IMR-90 (cell line): Measurements from ENCODE around the gene MCF2L2. TPM values are rescaled to one million over a fixed set of nuclear protein-coding genes. Genes with fewer than 3 reads are reported as not detected.

ENCODE experiments used
- ATAC-seq: fragments of 200-7000 bp; cut with Tn5 transposase; 2 replicates; pipeline ENCODE4 v1.9.1; 2020; ENCODE audit warnings: low read depth, mild to moderate bottlenecking, moderate library complexity
- BruUV-seq: library from RNA; stranded (reverse); fragments of 400-500 nt; replicated peaks from 2 replicates; lab custom pipeline; 2021; lab: Mats Ljungman, UMichigan
- CTCF ChIA-PET: fragments of 300-600 bp; formaldehyde crosslinking; extraction: SDS; loops from one replicate; lab custom pipeline; 2021; ENCODE audit warnings: antibody characterized with exemption; lab: Yijun Ruan, JAX
- POLR2A ChIA-PET: fragments of 300-600 bp; sonication (Branson Sonifier 250); formaldehyde crosslinking; loops from one replicate; lab custom pipeline; 2022; ENCODE audit warnings: antibody characterized with exemption; ENCODE audit not compliant: unreplicated experiment; lab: Charles Lee
- DNase-seq: peaks from one replicate; pipeline ENCODE4 v3.0.0; 2013
- H2AFZ ChIP-seq: replicated peaks from 2 replicates; pipeline ENCODE3; 2013; ENCODE audit warnings: low read length, mild to moderate bottlenecking; ENCODE audit not compliant: poor library complexity
- H2AK5ac ChIP-seq: 2 replicates; pipeline ENCODE4 v1.6.1; 2013; ENCODE audit warnings: low read depth, low read length, inconsistent platforms
- H2AK9ac ChIP-seq: replicated peaks from 2 replicates; pipeline ENCODE3; 2013; ENCODE audit warnings: mild to moderate bottlenecking, low read depth, low read length, moderate library complexity; ENCODE audit not compliant: poor library complexity
- H2BK120ac ChIP-seq: 2 replicates; pipeline ENCODE4 v1.6.1; 2013; ENCODE audit warnings: low read depth, low read length, inconsistent platforms
- H2BK15ac ChIP-seq: 3 replicates; pipeline ENCODE4 v1.6.1; 2013; ENCODE audit warnings: low read depth, low read length, inconsistent platforms
- H2BK20ac ChIP-seq: 2 replicates; pipeline ENCODE4 v1.6.1; 2013; ENCODE audit warnings: low read depth, mild to moderate bottlenecking, inconsistent platforms, low read length, moderate library complexity
- H2BK5ac ChIP-seq: 2 replicates; pipeline ENCODE4 v1.6.1; 2013; ENCODE audit warnings: mild to moderate bottlenecking, low read depth, low read length, inconsistent platforms; ENCODE audit not compliant: poor library complexity, severe bottlenecking
- H3K14ac ChIP-seq: replicated peaks from 2 replicates; pipeline ENCODE4 v1.6.1; 2013; ENCODE audit warnings: low read depth, low read length, inconsistent platforms
- H3K18ac ChIP-seq: 2 replicates; pipeline ENCODE4 v1.6.1; 2013; ENCODE audit warnings: low read depth, low read length, control low read depth
- H3K23ac ChIP-seq: 2 replicates; pipeline ENCODE4 v1.6.1; 2013; ENCODE audit warnings: low read depth, low read length, inconsistent platforms
- H3K27ac ChIP-seq: 2 replicates; pipeline ENCODE4 v1.5.1; 2013; ENCODE audit warnings: mild to moderate bottlenecking, control low read depth, low read length; ENCODE audit not compliant: insufficient read depth
- H3K27me3 ChIP-seq: 2 replicates; pipeline ENCODE4 v1.6.1; 2013; ENCODE audit warnings: low read length; ENCODE audit not compliant: control insufficient read depth, insufficient read depth
- H3K36me3 ChIP-seq: 2 replicates; pipeline ENCODE4 v1.6.1; 2013; ENCODE audit warnings: low read length, mixed read lengths; ENCODE audit not compliant: control insufficient read depth, insufficient read depth
- H3K4ac ChIP-seq: 2 replicates; pipeline ENCODE4 v1.6.1; 2013; ENCODE audit warnings: low read depth, low read length, inconsistent platforms
- H3K4me1 ChIP-seq: 2 replicates; pipeline ENCODE4 v1.6.1; 2013; ENCODE audit warnings: low read length, mixed read lengths; ENCODE audit not compliant: control insufficient read depth, insufficient read depth
- H3K4me2 ChIP-seq: 2 replicates; pipeline ENCODE4 v1.6.1; 2013; ENCODE audit warnings: low read depth, mild to moderate bottlenecking, control low read depth, low read length, moderate library complexity
- H3K4me3 ChIP-seq: 2 replicates; pipeline ENCODE4 v1.5.1; 2013; ENCODE audit warnings: low read depth, mild to moderate bottlenecking, control low read depth, low read length, moderate library complexity; ENCODE audit not compliant: insufficient read depth
- H3K56ac ChIP-seq: 2 replicates; pipeline ENCODE4 v1.6.1; 2013; ENCODE audit warnings: low read length, inconsistent platforms; ENCODE audit not compliant: insufficient read depth; ENCODE audit errors: extremely low read depth
- H3K79me1 ChIP-seq, 2 experiments: 2 replicates each; pipeline ENCODE4 v1.6.1; 2013; ENCODE audit warnings: low read length in 2 of 2, inconsistent platforms in 1 of 2, low read depth in 1 of 2
- H3K9ac ChIP-seq: 2 replicates; pipeline ENCODE4 v1.6.1; 2013; ENCODE audit warnings: low read depth, low read length, control low read depth
- H3K9me1 ChIP-seq: 2 replicates; pipeline ENCODE4 v1.6.1; 2013; ENCODE audit warnings: low read length, inconsistent platforms; ENCODE audit not compliant: insufficient read depth
- H3K9me3 ChIP-seq: 2 replicates; pipeline ENCODE4 v1.6.1; 2013; ENCODE audit warnings: low read length; ENCODE audit not compliant: control insufficient read depth, insufficient read depth
- H4K20me1 ChIP-seq: 2 replicates; pipeline ENCODE4 v1.6.1; 2013; ENCODE audit warnings: low read length, inconsistent platforms; ENCODE audit not compliant: insufficient read depth
- H4K5ac ChIP-seq: 2 replicates; pipeline ENCODE4 v1.6.1; 2013; ENCODE audit warnings: mild to moderate bottlenecking, low read depth, low read length, control low read depth
- H4K8ac ChIP-seq, 2 experiments: 2 replicates each; pipeline ENCODE4 v1.6.1; 2013; ENCODE audit warnings: low read depth in 2 of 2, low read length in 2 of 2, control low read depth in 1 of 2, inconsistent platforms in 1 of 2
- H4K91ac ChIP-seq: 2 replicates; pipeline ENCODE4 v1.6.1; 2013; ENCODE audit warnings: low read depth, low read length, inconsistent platforms; ENCODE audit not compliant: insufficient read depth
- BHLHE40 ChIP-seq: fragments of 150-350 bp; IDR thresholded peaks from 2 replicates; pipeline ENCODE4 v1.6.1; 2016; ENCODE audit warnings: mild to moderate bottlenecking, low read depth, low read length
- CEBPB ChIP-seq: IDR thresholded peaks from 2 replicates; pipeline ENCODE4 v1.6.1; 2012; ENCODE audit warnings: low read depth, low read length, improper control_type of control experiment
- CHD1 ChIP-seq: IDR thresholded peaks from 2 replicates; pipeline ENCODE4 v1.6.1; 2012; ENCODE audit warnings: low read depth, low read length, improper control_type of control experiment
- FOS ChIP-seq: fragments of 150-350 bp; IDR thresholded peaks from 2 replicates; pipeline ENCODE4 v1.6.1; 2016; ENCODE audit warnings: low read depth, low read length
- MAFK ChIP-seq: IDR thresholded peaks from 2 replicates; pipeline ENCODE4 v1.6.1; 2012; ENCODE audit warnings: low read depth, low read length, improper control_type of control experiment
- MXI1 ChIP-seq: IDR thresholded peaks from 2 replicates; pipeline ENCODE4 v1.6.1; 2012; ENCODE audit warnings: low read depth, mild to moderate bottlenecking, low read length, moderate library complexity, borderline replicate concordance
- NFE2L2 ChIP-seq: fragments of 150-350 bp; IDR thresholded peaks from 2 replicates; pipeline ENCODE4 v1.6.1; 2016; ENCODE audit warnings: low read depth, mild to moderate bottlenecking, low read length
- POLR2A ChIP-seq: IDR thresholded peaks from 2 replicates; pipeline ENCODE4 v1.6.1; 2012; ENCODE audit warnings: mild to moderate bottlenecking, low read depth, low read length
- SMC3 ChIP-seq: fragments of 150-350 bp; IDR thresholded peaks from 2 replicates; pipeline ENCODE4 v1.6.1; 2016; ENCODE audit warnings: low read depth, mild to moderate bottlenecking, antibody characterized with exemption, low read length, moderate library complexity
- USF2 ChIP-seq: fragments of 150-350 bp; IDR thresholded peaks from 2 replicates; pipeline ENCODE4 v1.6.1; 2017; ENCODE audit warnings: mild to moderate bottlenecking, antibody characterized with exemption, low read length, low read depth
- WGBS, 2 experiments: methylation state at CpG; one replicate each; pipeline versions ENCODE4 v1.1.5 to v1.1.7; 2013; ENCODE audit warnings: missing lambda C conversion rate in 2 of 2; ENCODE audit not compliant: insufficient read length in 1 of 2; ENCODE audit errors: extremely low coverage in 2 of 2; 5-methylcytosine and 5-hydroxymethylcytosine counted together
- dilution Hi-C: fragments of 300-500 bp; cut with HindIII; formaldehyde crosslinking; loops from one replicate; pipeline ENCODE4 v1.14.3; 2018; ENCODE audit warnings: low sequenced_read_pairs; ENCODE audit not compliant: unreplicated experiment
- in situ Hi-C: fragments of 300-500 bp; cut with MboI; formaldehyde crosslinking; loops from 3 replicates; pipeline ENCODE4 v1.14.3; 2019; ENCODE audit warnings: low sequenced_read_pairs, inconsistent platforms, mixed read lengths
- intact Hi-C: fragments of 100-400 bp; cut with micrococcal nuclease; formaldehyde crosslinking; loops from 2 replicates; pipeline ENCODE4 v1.10.0; 2022
- polyA plus RNA-seq, 3 experiments: library from polyadenylated mRNA; depleted of rRNA; stranded (reverse); fragments of >200 nt; gene quantifications; 2 replicates each; pipeline ENCODE4 v1.2.3, GENCODE V29; 2012; ENCODE audit warnings: low replicate concordance in 1 of 3
- total RNA-seq: library from RNA; depleted of rRNA; stranded (reverse); fragments of >200 nt; gene quantifications from 2 replicates; pipeline ENCODE4 v1.2.3, GENCODE V29; 2012

Gene MCF2L2
- total and polyA plus RNA-seq, 2 of the 4 experiments (the other 2 are of a cell fraction) = under 0.01 TPM; not detected in 1

DNA sequence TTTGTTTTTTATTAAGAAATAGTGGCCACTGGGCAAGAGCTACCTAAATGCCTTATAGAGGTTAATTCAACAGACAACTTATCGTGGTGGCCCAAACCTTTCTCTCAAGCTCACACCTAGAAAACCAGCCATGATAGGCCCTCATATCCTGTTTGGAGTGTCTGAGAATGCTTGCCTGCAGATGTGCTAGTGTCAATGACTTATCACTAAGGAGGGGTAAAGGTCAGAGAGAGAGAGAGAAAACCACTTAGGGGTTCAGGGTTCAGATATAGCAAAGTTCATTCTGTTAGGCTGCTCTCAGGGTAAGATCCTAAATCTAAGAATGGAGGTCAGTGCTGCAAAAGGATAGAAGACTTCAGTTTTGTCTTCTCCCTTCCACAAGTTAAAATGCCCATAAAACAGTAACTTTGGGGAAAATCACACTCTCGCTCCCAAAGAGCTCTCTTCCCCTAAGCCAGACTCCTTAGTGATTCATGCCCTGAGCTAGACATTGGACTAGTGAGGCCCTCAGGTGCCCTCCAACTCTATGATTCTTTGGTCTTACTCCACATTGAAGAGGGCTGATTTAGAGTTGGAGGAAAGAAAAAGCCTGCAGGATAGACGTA, 205.7 kb downstream of the MCF2L2 start:
- H2AK5ac ChIP-seq = no peak overlapping the region
- no peak overlapping the region for H4K8ac ChIP-seq
- ATAC-seq = no peak
- WGBS, 2 experiments = no CpG with 5 or more reads among the region's 3 CpGs
- no peak overlapping the region for H3K4ac ChIP-seq
- BruUV-seq = no TSS peak
- no peak overlapping the region for H4K5ac ChIP-seq
- H3K9me3 ChIP-seq = no peaks in the 10 kb centered on the region
- no peaks in the 10 kb centered on the region for H3K36me3 ChIP-seq
- no peaks in the 10 kb centered on the region for H3K79me1 ChIP-seq
- no peak overlapping the region for H3K18ac ChIP-seq
- H2BK5ac ChIP-seq = no peak overlapping the region
- H3K27me3 ChIP-seq = peaks cover 31% of the 10 kb centered on the region
- in situ Hi-C loops (no loop called here), intact Hi-C loops (no loop called here), dilution Hi-C loops (no loop called here)
- no peak overlapping the region for H2BK15ac ChIP-seq
- H3K9ac ChIP-seq = no peak overlapping the region
- H2BK20ac ChIP-seq = no peak overlapping the region
- TF ChIP-seq NFE2L2 (no peak), MXI1 (no peak), CEBPB (no peak), CHD1 (no peak), POLR2A (no peak), USF2 (no peak), MAFK (no peak), FOS (no peak), BHLHE40 (no peak), SMC3 (no peak)
- POLR2A ChIA-PET = no interaction called here
- H3K4me3 ChIP-seq = no peak overlapping the region
- no peak for DNase-seq
- no peak overlapping the region for H4K91ac ChIP-seq
- no peak overlapping the region for H3K56ac ChIP-seq
- H3K27ac ChIP-seq = no peak overlapping the region
- no peak overlapping the region for H3K14ac ChIP-seq
- H2BK120ac ChIP-seq = no peak overlapping the region
- no peak overlapping the region for H3K4me2 ChIP-seq
- CTCF ChIA-PET = no interaction called here
- no peaks in the 10 kb centered on the region for H4K20me1 ChIP-seq
- no peaks in the 10 kb centered on the region for H3K4me1 ChIP-seq
- H3K23ac ChIP-seq = no peak overlapping the region
- no peak overlapping the region for H2AK9ac ChIP-seq
- H2AFZ ChIP-seq = no peak overlapping the region
- no peaks in the 10 kb centered on the region for H3K9me1 ChIP-seq
